ENCODE results near the gene CYP2F1. TPM values are rescaled to one million over a fixed set of nuclear protein-coding genes. Genes with fewer than 3 reads are reported as not detected.

The CYP2F1 gene
- total RNA-seq, 1 donor from 2014 or later = not detected

DNA sequence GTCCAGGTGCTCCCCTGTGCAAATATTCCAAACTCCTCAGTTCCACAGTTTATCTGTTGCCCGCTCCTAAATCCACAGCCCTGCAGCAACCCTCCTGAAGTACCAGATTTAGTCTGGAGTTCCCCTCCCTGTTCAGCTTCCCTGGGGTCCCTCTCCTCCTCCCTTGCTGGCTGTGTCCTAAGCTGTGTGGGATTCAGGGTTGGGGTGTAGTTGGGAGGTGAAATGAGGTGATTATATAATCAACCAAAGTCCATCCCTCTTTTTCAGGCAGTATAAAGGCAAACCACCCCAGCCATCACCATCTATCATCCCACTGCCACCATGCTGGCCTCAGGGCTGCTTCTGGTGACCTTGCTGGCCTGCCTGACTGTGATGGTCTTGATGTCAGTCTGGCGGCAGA lies 26.1 kb upstream of the CYP2F1 start, which contains the start of gene CYP2A13:
Gene CYP2A13, plus strand, starts transcription at position 301 of the 400 bp plus-strand sequence. Its CDS starts 21 bp downstream, at position 322.
- Mint-ChIP-seq H3K36me3 (ENCODE audit: low read depth, unreplicated experiment) (no peaks in the 10 kb centered on the region), H3K27me3 (ENCODE audit: unreplicated experiment) (peaks cover 19% of the 10 kb centered on the region), H3K27ac (ENCODE audit: unreplicated experiment) (no peak within 1 kb of the TSS), H3K4me3 (ENCODE audit: unreplicated experiment) (no peak within 1 kb of the TSS), H3K9me3 (ENCODE audit: unreplicated experiment) (no peaks in the 10 kb centered on the region), H3K4me1 (ENCODE audit: unreplicated experiment) (peaks cover 9% of the 10 kb centered on the region)
- TF ChIP-seq, protein P1, sequence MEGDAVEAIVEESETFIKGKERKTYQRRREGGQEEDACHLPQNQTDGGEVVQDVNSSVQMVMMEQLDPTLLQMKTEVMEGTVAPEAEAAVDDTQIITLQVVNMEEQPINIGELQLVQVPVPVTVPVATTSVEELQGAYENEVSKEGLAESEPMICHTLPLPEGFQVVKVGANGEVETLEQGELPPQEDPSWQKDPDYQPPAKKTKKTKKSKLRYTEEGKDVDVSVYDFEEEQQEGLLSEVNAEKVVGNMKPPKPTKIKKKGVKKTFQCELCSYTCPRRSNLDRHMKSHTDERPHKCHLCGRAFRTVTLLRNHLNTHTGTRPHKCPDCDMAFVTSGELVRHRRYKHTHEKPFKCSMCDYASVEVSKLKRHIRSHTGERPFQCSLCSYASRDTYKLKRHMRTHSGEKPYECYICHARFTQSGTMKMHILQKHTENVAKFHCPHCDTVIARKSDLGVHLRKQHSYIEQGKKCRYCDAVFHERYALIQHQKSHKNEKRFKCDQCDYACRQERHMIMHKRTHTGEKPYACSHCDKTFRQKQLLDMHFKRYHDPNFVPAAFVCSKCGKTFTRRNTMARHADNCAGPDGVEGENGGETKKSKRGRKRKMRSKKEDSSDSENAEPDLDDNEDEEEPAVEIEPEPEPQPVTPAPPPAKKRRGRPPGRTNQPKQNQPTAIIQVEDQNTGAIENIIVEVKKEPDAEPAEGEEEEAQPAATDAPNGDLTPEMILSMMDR (IDR thresholded peaks at IDR 0.05; ENCODE audit: unreplicated experiment) = no peak
- DNase-seq (ENCODE audit: low spot score) = no peak

DNA sequence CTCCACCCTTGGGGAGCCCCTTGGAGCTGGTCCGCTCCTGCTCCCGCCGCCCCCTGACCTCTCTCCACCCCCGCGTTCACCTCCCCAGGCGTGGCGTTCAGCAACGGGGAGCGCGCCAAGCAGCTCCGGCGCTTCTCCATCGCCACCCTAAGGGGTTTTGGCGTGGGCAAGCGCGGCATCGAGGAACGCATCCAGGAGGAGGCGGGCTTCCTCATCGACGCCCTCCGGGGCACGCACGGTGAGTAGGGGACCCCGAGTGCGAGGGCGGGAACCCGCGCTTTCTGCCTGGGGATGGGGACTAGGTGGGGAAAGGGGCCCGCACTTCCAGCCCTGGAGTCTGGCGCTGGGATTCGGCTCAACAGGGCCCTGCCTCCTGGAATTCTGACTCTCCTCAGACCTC lies 24.3 kb upstream of the CYP2F1 start:
- no peaks in the 10 kb centered on the region for H3K9me3 Mint-ChIP-seq (ENCODE audit: unreplicated experiment)
- no peak overlapping the region for H3K4me3 Mint-ChIP-seq (ENCODE audit: unreplicated experiment)
- H3K27ac Mint-ChIP-seq (ENCODE audit: unreplicated experiment) = no peak overlapping the region
- H3K36me3 Mint-ChIP-seq (ENCODE audit: low read depth, unreplicated experiment) = no peaks in the 10 kb centered on the region
- TF ChIP-seq, protein P1 (IDR thresholded peaks at IDR 0.05; ENCODE audit: unreplicated experiment) = no peak
- DNase-seq (ENCODE audit: low spot score) = no peak
- H3K4me1 Mint-ChIP-seq (ENCODE audit: unreplicated experiment) = peaks cover 9% of the 10 kb centered on the region
- H3K27me3 Mint-ChIP-seq (ENCODE audit: unreplicated experiment) = peaks cover 19% of the 10 kb centered on the region

DNA sequence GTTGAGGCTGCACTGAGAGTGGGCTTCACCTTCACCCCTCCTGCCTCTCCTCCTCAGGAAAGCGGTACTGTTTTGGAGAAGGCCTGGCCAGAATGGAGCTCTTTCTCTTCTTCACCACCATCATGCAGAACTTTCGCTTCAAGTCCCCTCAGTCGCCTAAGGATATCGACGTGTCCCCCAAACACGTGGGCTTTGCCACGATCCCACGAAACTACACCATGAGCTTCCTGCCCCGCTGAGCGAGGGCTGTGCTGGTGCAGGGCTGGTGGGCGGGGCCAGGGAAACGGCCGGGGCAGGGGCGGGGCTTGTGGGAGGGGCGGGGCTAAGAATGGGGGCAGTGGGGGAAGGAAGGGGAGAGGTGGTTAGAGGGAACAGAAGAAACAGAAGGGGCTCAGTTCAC lies 18.5 kb upstream of the CYP2F1 start:
- DNase-seq (ENCODE audit: low spot score) = no peak

DNA sequence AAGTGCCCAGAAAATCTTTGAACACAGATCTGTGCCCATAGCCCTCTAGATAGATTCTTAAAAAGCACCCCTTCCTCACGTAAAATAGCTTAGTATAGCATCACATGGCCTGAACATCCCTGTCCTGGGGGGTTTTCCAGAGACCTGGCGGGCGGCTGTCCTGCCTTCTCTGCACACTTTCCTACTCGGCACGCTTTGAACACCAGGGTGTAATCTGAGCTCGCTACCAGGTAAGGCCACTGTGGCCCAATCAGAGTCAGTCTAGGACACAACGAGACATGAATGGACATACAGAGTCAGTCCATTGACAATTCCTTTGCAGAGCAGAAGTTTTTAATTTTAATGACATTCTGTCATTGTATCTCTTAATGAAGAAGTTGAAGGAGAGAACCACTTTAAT lies 17.9 kb upstream of the CYP2F1 start:
- DNase-seq (ENCODE audit: low spot score) = no peak
- peaks cover 17% of the 10 kb centered on the region for H3K27me3 Mint-ChIP-seq (ENCODE audit: unreplicated experiment)
- no peaks in the 10 kb centered on the region for H3K36me3 Mint-ChIP-seq (ENCODE audit: low read depth, unreplicated experiment)

More for the DNA sequence above, 18.5 kb upstream of the CYP2F1 start:
- H3K27me3 Mint-ChIP-seq (ENCODE audit: unreplicated experiment) = peaks cover 20% of the 10 kb centered on the region
- peaks cover 2% of the 10 kb centered on the region for H3K4me1 Mint-ChIP-seq (ENCODE audit: unreplicated experiment)
- TF ChIP-seq, protein P1 (IDR thresholded peaks at IDR 0.05; ENCODE audit: unreplicated experiment) = no peak
- no peaks in the 10 kb centered on the region for H3K9me3 Mint-ChIP-seq (ENCODE audit: unreplicated experiment)
- H3K27ac Mint-ChIP-seq (ENCODE audit: unreplicated experiment) = no peak overlapping the region
- no peaks in the 10 kb centered on the region for H3K36me3 Mint-ChIP-seq (ENCODE audit: low read depth, unreplicated experiment)
- H3K4me3 Mint-ChIP-seq (ENCODE audit: unreplicated experiment) = no peak overlapping the region

DNA sequence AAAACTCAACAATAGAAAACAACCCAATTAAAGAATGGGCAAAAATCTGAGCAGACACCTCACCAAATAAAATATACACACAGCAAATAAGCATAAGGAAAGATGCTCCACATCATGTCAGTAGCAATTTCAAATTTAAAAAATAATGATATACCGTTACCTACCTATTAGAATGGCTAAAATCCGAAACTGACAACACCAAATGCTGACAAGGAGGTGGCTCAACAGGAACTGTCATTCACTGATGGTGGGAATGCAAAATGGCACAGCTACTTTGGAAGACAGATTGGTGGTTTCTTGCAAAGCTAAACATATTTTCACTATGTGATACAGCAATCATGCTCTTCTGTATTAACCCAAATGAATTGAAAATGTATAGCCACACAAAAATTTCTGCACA lies 16.9 kb upstream of the CYP2F1 start:
- no peak for DNase-seq (ENCODE audit: low spot score)
- Mint-ChIP-seq H3K36me3 (ENCODE audit: low read depth, unreplicated experiment) (peaks cover 2% of the 10 kb centered on the region), H3K27me3 (ENCODE audit: unreplicated experiment) (peaks cover 15% of the 10 kb centered on the region), H3K4me3 (ENCODE audit: unreplicated experiment) (no peak overlapping the region), H3K9me3 (ENCODE audit: unreplicated experiment) (peaks cover 3% of the 10 kb centered on the region), H3K27ac (ENCODE audit: unreplicated experiment) (no peak overlapping the region), H3K4me1 (ENCODE audit: unreplicated experiment) (no peaks in the 10 kb centered on the region)
- TF ChIP-seq, protein P1 (IDR thresholded peaks at IDR 0.05; ENCODE audit: unreplicated experiment) = no peak

More for the DNA sequence above, 17.9 kb upstream of the CYP2F1 start:
- no peaks in the 10 kb centered on the region for H3K4me1 Mint-ChIP-seq (ENCODE audit: unreplicated experiment)
- H3K27ac Mint-ChIP-seq (ENCODE audit: unreplicated experiment) = no peak overlapping the region
- no peak overlapping the region for H3K4me3 Mint-ChIP-seq (ENCODE audit: unreplicated experiment)
- no peaks in the 10 kb centered on the region for H3K9me3 Mint-ChIP-seq (ENCODE audit: unreplicated experiment)
- TF ChIP-seq, protein P1 (IDR thresholded peaks at IDR 0.05; ENCODE audit: unreplicated experiment) = no peak

Measured in endothelial cell (in vitro differentiated cells).